HFFc6 (cell line): ENCODE measurements around the gene SCN2B. TPM values are rescaled to one million over a fixed set of nuclear protein-coding genes. Genes with fewer than 3 reads are reported as not detected.

Experiments
- DNase-seq: peaks from one replicate; pipeline ENCODE4 v3.0.0-alpha.2; 2018
- H3K27ac Mint-ChIP-seq: 2 replicates; pipeline ENCODE4 v1.8.0; 2020; ENCODE audit warnings: mild to moderate bottlenecking, mixed read lengths
- H3K27me3 Mint-ChIP-seq: 2 replicates; pipeline ENCODE4 v1.8.0; 2021; ENCODE audit warnings: mild to moderate bottlenecking, moderate library complexity, mixed read lengths; ENCODE audit not compliant: insufficient read depth
- H3K36me3 Mint-ChIP-seq: 2 replicates; pipeline ENCODE4 v1.8.0; 2021; ENCODE audit warnings: low read depth, mixed read lengths
- H3K4me1 Mint-ChIP-seq: 2 replicates; pipeline ENCODE4 v1.8.0; 2020; ENCODE audit warnings: low read depth, mixed read lengths
- H3K4me3 Mint-ChIP-seq: 2 replicates; pipeline ENCODE4 v1.8.0; 2020; ENCODE audit warnings: mild to moderate bottlenecking, moderate library complexity, mixed read lengths
- H3K9me3 Mint-ChIP-seq: 2 replicates; pipeline ENCODE4 v1.8.0; 2020; ENCODE audit warnings: mild to moderate bottlenecking, mixed read lengths
- total RNA-seq, 6 experiments: library from RNA; stranded (reverse); fragmentation: NEBNext Ultra II Directional; extraction: Animal tissue kit (Norgen Biotek cat#: 25700); gene quantifications; 2 replicates in 1 of 6; 3 replicates in 5 of 6; pipeline ENCODE4 v1.2.3, GENCODE V29; 2021
- TF ChIP-seq, protein P1 (sequence below): fragments of 200-600 bp; sonication (generic); IDR thresholded peaks from 2 replicates; pipeline ENCODE4 v1.5.0; 2021; ENCODE audit warnings: antibody characterized with exemption, mild to moderate bottlenecking

Gene SCN2B
- total RNA-seq, 6 experiments from 2014 or later, result not detected

GRCh38 chr11:118221419-118221818 is 45.0 kb upstream of the SCN2B start:
- DNase-seq, result no peak
- Mint-ChIP-seq H3K4me1 (no peaks in the 10 kb centered on the region), H3K9me3 (no peaks in the 10 kb centered on the region), H3K36me3 (no peaks in the 10 kb centered on the region), H3K27me3 (peaks cover 34% of the 10 kb centered on the region), H3K27ac (no peak overlapping the region), H3K4me3 (no peak overlapping the region)
- TF ChIP-seq, protein P1, sequence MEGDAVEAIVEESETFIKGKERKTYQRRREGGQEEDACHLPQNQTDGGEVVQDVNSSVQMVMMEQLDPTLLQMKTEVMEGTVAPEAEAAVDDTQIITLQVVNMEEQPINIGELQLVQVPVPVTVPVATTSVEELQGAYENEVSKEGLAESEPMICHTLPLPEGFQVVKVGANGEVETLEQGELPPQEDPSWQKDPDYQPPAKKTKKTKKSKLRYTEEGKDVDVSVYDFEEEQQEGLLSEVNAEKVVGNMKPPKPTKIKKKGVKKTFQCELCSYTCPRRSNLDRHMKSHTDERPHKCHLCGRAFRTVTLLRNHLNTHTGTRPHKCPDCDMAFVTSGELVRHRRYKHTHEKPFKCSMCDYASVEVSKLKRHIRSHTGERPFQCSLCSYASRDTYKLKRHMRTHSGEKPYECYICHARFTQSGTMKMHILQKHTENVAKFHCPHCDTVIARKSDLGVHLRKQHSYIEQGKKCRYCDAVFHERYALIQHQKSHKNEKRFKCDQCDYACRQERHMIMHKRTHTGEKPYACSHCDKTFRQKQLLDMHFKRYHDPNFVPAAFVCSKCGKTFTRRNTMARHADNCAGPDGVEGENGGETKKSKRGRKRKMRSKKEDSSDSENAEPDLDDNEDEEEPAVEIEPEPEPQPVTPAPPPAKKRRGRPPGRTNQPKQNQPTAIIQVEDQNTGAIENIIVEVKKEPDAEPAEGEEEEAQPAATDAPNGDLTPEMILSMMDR, result no peak

DNA sequence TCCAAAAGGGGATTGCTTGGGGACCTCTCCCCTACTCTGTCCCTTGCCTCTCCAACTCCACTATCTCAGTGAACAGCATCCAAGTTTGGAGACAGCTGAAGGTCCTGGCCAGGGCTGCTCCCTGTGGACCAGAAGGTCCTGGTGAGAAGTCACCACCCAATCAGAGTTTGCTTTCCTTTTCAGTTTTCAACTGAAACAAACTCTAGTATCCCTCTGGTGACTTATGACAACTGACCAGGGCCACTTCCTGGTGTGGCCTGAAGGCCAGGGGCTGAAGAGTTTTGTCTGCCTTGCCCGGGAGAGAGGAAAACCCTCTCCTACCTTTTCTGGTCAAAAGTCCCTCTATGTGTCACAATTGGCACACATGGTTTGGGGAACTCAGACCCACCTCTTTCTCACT is 43.3 kb upstream of the SCN2B start:
- no peaks in the 10 kb centered on the region for H3K36me3 Mint-ChIP-seq
- H3K27ac Mint-ChIP-seq, result no peak overlapping the region
- DNase-seq, result no peak
- TF ChIP-seq, protein P1, result no peak
- H3K4me1 Mint-ChIP-seq, result no peaks in the 10 kb centered on the region
- peaks cover 31% of the 10 kb centered on the region for H3K27me3 Mint-ChIP-seq
- no peak overlapping the region for H3K4me3 Mint-ChIP-seq
- H3K9me3 Mint-ChIP-seq, result no peaks in the 10 kb centered on the region

DNA sequence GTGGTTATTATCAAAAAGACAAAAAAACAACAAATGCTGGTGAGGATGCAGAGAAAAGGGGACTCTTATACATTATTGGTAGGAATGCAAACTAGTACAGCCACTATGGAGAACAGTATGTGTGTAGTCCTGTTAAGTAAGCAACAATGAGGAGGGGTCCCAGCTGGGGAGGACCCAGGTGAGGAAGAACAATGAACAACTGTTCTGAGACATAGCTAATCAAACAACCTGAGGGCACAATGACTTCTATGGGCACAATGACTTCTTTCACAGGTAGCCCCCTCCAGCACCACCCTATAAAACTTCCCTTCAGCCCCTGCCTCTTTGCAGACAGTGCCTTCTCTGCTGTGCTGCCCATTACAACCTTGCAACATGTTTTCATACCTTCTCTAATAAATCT is 42.8 kb upstream of the SCN2B start:
- no peak for DNase-seq
- Mint-ChIP-seq H3K27me3 (peaks cover 31% of the 10 kb centered on the region), H3K9me3 (no peaks in the 10 kb centered on the region), H3K36me3 (no peaks in the 10 kb centered on the region), H3K4me3 (no peak overlapping the region), H3K27ac (no peak overlapping the region), H3K4me1 (no peaks in the 10 kb centered on the region)
- TF ChIP-seq, protein P1, result no peak

DNA sequence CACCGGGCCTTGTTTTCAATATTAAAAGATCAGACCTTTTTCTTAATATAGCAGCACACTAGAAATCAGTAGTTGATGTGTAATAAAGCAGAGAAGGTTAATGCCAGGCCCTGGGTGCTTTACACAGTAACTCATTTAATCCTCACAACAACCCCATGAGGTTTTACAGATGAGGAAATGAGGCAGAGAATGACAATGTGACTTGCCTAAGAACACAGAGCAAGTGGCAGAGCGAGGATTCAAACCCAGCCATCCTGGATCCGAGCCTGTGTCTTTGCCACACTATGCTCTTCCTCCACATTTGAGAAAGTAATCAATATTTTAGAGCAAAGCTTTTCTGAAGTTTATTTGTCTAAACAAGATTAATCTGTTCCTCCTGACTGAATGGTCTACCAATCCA is 41.1 kb upstream of the SCN2B start:
- Mint-ChIP-seq H3K4me3 (no peak overlapping the region), H3K27me3 (peaks cover 39% of the 10 kb centered on the region), H3K4me1 (no peaks in the 10 kb centered on the region), H3K9me3 (no peaks in the 10 kb centered on the region), H3K36me3 (no peaks in the 10 kb centered on the region), H3K27ac (no peak overlapping the region)
- no peak for DNase-seq
- TF ChIP-seq, protein P1, result no peak

DNA sequence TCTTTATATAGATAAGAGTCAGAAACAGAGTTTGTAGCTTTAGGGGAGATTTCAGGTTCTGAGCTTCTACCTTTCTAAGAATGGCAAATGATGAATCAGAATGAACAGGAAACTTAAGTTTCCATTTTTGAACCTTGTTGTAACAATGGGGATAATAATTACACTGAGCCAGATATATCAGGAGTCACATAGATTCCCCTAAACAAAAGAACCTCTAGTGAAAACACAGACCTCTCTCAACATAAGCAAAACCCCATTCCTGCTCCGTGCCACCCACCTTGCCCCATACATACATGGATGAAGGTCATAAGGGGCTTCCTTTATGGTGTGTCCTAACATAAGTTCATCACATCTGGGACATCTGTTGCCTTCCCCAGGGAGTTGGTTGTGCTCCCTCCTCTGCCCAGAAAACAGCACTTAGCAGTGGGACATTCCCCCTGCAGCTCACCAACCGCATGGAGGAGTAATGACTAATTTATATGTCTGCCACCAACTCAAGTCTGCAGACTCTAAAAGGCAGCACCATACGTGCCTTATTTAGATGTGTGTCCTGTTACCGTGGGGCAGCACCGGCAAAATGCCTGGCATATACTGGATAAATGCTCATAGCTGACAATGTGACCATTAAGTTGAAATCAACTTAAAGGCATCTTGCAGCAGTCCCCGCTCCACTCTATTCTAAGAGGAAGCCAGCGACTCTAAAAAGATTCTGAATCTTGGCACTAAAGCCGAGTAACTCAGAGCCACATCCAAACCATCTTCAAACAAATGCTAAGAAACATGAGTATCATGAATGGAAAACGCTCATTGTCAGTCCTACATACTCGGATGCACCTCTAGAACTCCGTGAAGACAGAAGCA is 40.4 kb upstream of the SCN2B start:
- no peaks in the 10 kb centered on the region for H3K36me3 Mint-ChIP-seq
- H3K9me3 Mint-ChIP-seq, result no peaks in the 10 kb centered on the region
- no peak overlapping the region for H3K27ac Mint-ChIP-seq
- no peak overlapping the region for H3K4me3 Mint-ChIP-seq
- no peaks in the 10 kb centered on the region for H3K4me1 Mint-ChIP-seq
- TF ChIP-seq, protein P1, result no peak
- peaks cover 37% of the 10 kb centered on the region for H3K27me3 Mint-ChIP-seq
- no peak for DNase-seq
